A549 treated with Hydrocortisone at 1 μM for 4 hours (cell line): ENCODE results near the gene CAMKK1. TPM values are rescaled to one million over a fixed set of nuclear protein-coding genes. Genes with fewer than 3 reads are reported as not detected.

Experiments used
- total RNA-seq: library from RNA; stranded (reverse); fragments of 200-300 nt; extraction: Qiagen RNA extraction; gene quantifications from 5 replicates; pipeline ENCODE4 v1.2.3, GENCODE V29; 2022

The CAMKK1 gene
- 24.6 to 27.6 TPM (median 25.3 TPM) in 5 replicates for total RNA-seq

GRCh38 chr17:3893003-3893719 lies at the start of gene CAMKK1:
Gene CAMKK1 (minus strand): TSS chr17:3893053. CDS start chr17:3885687, 7,366 bp downstream.

GRCh38 chr17:3915995-3916696 lies 23.3 kb upstream of the CAMKK1 start, which contains the start of gene P2RX1:
Gene P2RX1 (minus strand): TSS chr17:3916465. CDS start chr17:3916225, 240 bp downstream.

GRCh38 chr17:3845621-3846436 lies 47.0 kb downstream of the CAMKK1 start, which contains the start of gene NCBP3:
Gene NCBP3 (minus strand): TSS chr17:3846246. CDS start chr17:3846223, 23 bp downstream.

Other genes starting within 250 kb of the CAMKK1 start
- 294 to 352 TPM (median 338 TPM) in 5 replicates for gene TAX1BP3, start 224.5 kb downstream of the CAMKK1 start, total RNA-seq
- 101 to 150 TPM (median 148 TPM) in 5 replicates for gene EMC6, start 224.2 kb downstream of the CAMKK1 start, total RNA-seq
- gene P2RX5, start 196.9 kb downstream of the CAMKK1 start, total RNA-seq, result 19.9 to 24.4 TPM (median 23.6 TPM) in 5 replicates
- 12.4 to 16.1 TPM (median 12.6 TPM) in 5 replicates for gene HASPIN, start 169.2 kb downstream of the CAMKK1 start, total RNA-seq
- 84.6 to 102 TPM (median 95.7 TPM) in 5 replicates for gene ITGAE, start 91.9 kb downstream of the CAMKK1 start, total RNA-seq
- gene NCBP3, start 46.8 kb downstream of the CAMKK1 start, total RNA-seq, result 26.3 to 35.6 TPM (median 30.4 TPM) in 5 replicates
- gene P2RX1, start 23.4 kb upstream of the CAMKK1 start, total RNA-seq, result 0.02 TPM in 1 of 5 replicates, not detected in the others
- gene ATP2A3, start 71.4 kb upstream of the CAMKK1 start, total RNA-seq, result 3.6 to 5.8 TPM (median 4.8 TPM) in 5 replicates
- 11.7 to 16.4 TPM (median 14.6 TPM) in 5 replicates for gene ZZEF1, start 250.0 kb upstream of the CAMKK1 start, total RNA-seq